Activated CD8-positive, alpha-beta memory T cell treated with anti-CD3 and anti-CD28 coated beads, Interleukin-2, amount 50 U/mL, for 24 hours (primary cell): ENCODE results near the gene FMNL2.

Experiments
- DNase-seq: peaks from one replicate; pipeline ENCODE4 v3.0.0-alpha.2; 2020; ENCODE audit errors: extremely low read depth

The FMNL2 gene

DNA sequence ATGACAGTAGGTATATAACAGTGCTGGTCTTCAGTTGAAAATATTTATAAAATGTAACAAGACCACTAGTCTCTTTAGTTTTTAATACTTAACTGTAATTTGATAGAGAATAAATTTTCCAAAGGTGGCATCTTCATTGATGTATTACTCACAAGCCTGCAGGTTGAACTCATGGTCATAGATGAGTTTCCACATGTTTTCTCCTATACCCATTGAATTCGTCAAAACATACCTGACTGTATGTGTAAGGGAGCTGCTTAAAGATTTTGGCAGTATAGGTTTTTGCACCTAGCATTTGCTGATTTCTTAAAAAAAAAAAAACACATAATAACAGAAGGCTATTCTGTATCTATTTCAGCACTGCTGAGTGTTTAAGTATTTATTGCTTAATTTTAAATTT is 112.9 kb downstream of the FMNL2 start:
- no peak for DNase-seq

DNA sequence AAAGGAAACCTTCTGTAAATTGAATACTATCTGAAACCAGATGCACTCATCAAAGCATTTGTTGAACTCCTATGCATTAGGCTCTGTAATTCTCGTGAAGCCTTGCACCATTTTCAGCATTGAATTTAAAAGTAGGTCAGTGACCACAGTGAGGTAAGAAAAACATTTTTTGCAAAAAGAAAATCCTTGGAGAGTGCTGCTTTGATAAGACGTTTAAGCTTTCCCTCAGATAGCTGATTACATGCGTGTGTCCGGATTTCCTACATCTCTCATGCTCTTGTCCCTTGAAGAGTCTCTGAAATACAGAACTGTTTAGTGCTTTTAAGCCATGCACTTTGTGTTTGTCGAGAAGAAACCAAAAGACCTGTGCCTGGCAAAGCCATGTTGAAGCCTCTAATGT is 113.6 kb downstream of the FMNL2 start:
- DNase-seq: no peak

DNA sequence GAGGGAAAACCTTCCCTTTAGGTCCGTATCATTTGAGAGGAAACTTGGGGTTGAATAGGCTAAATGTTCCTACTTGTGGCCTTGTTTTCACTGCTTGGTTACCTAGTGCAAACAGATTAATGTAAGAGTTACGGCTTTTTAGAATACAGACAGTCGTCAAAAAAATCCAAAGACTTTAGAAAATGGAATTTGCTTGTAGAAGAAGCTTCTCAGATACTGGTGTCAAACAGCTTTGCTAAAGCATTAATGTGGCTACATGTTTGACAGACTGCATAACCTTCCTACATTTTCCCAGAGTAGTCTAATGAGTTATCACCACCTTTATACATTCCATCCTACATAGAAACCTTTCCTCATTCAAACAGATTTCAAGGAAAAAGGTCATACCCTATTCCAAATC is 114.6 kb downstream of the FMNL2 start:
- DNase-seq: no peak

DNA sequence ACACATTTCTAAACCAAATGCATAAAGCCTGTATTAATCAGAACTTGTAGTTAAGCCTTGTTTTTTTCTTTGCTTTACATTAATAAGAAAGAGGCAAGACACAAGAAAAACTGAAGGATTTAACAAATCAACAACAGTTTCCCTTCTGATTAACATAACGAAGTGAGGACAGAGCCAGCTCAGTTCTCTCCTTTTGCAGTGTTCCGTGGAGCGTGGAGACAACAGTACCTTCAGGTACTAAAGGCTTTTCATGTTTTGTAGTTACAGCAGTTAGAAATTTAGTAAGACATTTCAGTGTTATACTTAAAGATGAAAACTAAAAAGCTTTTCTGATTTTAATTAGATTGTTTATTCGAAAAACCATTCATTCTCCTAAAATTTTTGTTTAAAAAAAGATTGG is 115.2 kb downstream of the FMNL2 start:
- DNase-seq: no peak

DNA sequence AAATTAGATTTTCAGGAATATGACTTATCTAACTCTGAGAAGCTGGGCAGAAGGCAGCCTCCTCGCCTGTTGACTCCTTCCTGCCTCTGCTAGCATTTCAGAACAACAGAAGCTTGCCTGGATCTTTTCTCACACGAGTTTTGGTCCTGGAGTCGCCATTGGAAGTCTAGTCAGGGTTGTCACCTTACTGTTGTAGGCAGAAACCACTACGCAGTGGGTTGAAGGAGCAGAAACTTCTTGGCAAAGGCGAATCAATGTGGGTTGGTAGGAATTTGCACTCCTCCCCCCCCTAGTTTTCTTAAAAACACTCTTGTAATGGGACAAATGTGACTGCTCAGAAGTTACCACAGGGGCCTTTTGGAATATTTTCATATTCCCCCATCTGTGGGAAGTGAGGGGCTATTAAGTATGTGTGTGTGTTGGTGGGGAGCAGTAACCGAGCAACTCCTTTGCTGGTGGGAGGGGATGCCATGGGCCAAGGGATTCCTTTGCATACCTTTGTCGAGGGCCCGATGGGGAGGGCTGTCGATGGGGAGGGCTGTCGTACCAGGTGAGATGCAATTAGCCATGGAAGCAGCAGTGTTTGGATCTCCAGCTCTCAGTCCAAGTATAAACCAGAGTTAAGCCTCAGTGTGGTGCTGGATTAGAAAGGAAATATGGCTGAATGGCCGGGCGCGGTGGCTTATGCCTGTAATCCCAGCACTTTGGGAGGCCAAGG is 117.4 kb downstream of the FMNL2 start:
- no peak for DNase-seq

DNA sequence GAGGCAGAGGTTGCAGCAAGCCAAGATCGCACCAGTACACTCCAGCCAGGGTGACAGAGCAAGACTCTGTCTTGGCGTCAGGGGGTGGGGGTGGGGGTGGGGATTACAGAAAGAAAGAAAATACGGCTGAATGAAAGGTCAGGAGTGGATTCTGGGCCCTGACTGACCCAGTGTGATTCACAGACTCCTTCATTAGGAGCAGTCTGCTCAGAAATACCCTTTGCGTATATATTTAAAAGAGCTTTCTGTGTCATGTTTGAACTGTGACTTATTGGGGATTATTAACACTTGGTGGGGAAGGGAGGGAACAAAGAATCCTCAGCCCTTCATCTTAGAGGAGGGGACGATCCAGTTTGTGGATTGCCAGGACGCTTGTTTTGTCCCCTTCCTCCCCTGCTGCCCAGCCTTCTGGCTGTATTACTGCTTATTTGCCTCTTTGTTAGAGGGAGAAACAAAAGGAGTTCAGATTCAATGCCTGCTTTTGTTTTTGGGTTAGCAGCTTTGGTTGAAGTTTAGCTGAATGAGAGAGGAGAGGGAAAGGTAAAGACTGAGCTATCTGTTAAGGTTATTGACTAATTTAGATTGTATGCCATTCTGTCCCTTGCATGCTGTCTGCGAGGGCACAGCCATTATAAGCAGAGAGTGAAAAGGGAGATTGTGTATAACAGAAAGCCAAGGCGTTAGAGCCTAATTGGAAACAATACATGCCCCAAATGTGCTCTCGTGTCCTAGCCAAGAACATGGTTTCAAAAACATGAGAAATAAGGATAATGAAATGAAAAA is 118.3 kb downstream of the FMNL2 start:
- no peak for DNase-seq

DNA sequence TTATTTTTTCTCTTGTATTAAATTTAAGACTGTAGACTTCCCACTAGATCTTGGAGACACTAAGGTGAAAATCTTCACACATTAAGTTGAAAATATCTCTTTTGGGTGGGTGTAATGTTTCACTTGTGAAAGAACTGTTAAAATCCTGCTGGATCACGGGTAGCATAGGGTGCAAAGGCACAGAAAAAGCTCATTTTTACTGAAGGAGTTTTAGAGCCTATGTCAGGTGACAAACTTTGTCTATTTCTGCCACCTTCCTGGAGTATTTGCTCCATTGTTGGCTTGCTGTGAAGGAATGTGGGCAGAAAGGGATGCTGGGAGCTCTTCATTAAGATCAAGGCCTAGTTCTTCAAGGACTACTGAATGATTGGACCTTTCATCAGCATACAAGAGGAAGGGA is 119.4 kb downstream of the FMNL2 start:
- no peak for DNase-seq

DNA sequence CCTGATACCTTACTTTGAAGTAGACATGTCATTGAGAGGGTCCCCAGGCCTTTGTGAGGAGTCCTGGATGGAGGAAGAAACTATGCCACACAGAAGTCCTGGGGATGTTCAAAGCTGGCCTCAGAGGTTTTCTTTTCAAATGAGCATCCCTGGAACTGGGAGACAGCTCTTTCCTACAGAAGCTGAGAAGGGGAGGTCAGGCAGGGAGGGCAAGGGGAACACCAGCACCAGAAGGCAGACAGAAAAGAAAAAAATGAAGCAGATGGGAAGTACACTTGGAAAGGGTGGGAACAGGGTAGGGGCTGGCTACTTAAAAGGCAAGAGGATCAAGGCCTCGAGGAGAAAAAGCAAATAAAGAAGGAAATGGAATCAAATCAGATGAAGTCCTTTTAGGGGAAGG is 120.0 kb downstream of the FMNL2 start:
- DNase-seq: no peak

DNA sequence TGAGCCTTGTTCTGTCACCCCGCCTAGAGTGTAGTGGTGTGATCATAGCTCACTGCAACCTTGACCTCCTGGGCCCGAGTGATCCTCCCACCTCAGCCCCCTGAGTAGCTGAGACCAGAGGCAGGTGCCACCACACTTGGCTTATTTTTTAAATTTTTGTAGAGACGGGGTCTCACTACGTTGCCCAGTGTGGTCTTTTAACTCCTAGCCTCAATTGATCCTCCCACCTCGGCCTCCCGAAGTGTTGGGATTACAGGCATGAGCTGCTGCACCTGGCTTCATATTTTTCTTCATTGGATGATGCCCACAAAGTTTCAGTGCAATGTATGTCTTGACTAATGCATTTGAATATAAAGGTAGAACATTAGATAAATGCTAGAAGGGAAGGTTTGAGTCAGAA is 120.8 kb downstream of the FMNL2 start:
- DNase-seq: no peak

DNA sequence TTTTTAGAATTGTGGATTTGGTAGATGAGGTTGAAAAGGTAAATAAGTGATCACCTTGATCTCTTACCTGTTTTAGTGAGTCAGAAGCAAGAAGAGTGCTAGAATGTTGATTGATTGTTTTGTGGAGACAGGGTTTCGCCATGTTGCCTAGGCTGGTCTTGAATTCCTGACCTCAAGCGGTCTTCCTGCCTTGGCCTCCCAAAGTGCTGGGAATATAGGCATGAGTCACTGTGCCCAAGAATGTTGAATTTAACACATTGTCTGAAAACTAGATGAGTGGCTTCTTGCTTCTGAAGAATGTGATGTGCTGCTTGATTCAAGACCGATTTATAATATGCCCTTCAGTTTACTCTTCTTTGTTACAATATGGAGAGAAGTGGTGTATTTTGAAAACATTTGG is 121.3 kb downstream of the FMNL2 start:
- DNase-seq: no peak

DNA sequence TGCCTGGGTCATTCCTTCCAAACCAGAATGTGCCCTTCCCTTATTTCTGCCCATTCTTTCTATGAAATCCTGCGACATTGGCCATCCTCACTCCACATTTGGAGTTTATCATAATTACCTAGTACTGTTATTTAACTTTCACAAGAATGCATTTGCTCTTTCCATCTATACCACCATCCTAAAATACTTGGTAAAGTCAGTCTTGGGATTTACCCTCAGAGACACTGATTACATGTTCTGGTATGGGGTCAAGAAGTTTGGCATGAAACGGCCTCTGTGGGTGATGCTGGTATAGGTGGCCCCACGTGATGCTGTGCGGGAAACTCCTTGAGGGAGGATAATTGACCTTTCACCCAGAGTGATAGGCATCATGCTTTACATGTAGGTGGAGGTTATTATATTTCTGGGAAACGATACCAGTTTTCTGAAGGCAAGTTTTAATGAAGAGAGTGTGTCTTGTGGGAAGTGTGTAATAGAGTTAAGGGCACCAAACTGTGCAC is 123.5 kb downstream of the FMNL2 start:
- no peak for DNase-seq

DNA sequence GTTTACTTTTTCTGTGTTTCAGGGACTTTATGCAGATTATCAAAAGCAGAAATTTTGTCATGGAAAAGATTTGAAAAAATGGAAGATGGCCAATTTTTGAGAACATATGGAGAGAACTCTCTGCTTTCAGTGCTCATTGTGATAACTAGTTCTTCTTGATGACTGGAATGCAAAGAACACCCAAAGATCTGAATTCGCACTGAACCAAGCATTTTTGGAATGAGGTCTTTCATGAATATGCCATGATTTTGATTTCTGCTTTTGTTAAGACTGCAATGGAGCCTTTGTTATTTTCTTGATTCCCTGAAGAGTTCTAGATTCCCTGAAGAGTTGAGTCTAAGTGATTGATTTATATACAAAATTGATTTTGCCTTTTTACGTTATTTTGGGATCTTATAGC is 124.1 kb downstream of the FMNL2 start:
- DNase-seq: no peak

DNA sequence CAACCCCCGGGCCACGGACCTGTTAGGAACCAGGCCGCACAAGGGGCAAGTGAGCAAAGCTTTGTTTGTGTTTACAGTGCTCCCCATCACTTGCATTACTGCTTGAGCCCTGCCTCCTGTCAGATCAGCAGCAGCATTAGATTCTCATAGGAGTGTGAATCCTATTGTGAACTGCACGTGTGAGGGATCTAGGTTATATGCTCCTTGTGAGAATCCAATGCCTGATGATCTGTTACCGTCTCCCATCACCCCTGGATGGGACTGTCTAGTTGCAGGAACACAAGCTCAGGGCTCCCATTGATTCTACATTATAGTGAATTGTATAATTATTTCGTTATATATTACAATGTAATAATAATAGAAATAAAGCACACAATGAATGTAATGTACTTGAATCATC is 125.6 kb downstream of the FMNL2 start:
- DNase-seq: no peak

DNA sequence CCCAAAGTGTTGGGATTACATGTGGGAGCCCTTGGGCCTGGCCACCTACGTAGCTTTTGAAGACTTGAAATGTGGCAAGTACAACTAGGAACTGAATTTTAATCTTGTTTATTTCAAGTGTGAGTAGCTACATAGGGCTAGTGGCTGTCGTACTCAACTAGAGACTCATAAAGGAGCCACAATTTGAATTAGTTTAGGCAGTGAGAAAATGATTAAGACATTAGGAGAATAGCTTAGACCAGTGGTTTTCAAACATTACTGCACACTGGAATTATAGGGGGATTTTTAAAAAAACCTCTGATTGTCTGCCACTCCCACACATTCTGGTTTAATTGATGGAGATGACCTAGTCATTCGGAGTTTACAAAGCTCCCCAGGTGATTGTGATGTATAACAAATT is 127.1 kb downstream of the FMNL2 start:
- DNase-seq: no peak

DNA sequence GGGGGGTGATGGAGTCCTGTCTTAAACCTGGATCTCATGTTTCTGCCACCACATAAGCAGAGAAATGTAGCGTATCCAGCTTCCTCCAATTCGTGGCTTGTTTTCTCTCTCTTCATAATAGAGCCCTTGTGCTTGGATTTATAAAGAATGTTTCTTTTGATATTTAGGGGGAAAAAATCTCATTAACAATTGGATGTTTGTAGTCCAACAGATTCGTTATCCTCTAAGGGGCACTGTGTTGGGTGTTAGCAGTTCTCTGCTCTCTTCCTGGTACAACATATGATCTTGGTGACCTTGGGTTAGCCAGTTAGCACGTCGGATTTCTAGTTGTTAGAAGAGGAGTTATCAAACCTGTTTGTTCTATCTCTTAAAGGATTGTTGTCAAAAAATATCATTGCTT is 127.8 kb downstream of the FMNL2 start:
- DNase-seq: no peak

DNA sequence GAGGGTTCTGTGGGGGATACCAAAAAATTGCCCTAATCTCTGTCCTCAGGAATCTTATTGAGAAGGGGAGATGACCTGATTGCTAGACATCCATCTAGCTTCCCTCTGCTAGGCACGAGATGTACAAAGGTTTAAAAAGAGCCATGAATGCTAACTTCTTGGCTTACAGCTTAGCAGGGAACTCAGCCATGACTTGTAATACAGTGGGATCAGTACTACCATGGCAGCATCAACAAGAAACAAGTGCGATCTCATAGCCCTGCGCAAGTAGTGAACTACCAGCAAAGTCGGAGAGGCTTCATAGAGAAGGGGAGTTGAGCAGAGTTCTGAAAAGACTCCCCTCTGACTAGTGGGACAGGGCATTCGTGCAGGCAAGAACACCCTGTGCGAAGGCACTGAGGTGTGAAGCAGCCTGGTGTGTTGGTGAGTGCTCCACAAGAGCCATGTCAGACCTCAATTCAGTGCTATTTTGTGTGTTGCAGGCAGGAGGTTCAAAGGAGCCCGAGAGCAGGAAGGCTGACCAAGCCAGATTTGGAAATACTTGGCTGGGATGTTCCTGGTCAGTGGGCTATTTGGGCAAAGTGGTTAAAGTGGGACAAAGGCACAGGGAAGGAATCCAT is 130.0 kb downstream of the FMNL2 start:
- no peak for DNase-seq

DNA sequence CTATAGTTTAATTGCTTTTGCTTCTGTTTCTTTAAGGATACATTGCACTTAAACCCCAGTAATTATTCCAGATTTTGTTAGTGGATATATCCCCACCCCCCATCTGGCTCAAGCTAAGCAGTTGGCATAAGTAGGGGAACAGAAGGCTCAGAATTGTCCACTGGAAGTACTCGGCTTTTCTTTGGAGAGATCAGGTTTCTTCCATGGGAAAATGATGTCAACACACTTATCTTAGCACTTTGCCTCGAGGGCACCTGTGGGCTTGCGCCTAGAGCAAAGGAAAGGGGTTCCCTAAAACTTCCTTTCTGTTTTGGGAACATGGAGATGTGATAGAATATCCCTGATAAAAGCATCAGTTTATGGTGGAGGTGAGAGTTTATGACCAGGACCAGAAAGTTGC is 130.6 kb downstream of the FMNL2 start:
- no peak for DNase-seq

DNA sequence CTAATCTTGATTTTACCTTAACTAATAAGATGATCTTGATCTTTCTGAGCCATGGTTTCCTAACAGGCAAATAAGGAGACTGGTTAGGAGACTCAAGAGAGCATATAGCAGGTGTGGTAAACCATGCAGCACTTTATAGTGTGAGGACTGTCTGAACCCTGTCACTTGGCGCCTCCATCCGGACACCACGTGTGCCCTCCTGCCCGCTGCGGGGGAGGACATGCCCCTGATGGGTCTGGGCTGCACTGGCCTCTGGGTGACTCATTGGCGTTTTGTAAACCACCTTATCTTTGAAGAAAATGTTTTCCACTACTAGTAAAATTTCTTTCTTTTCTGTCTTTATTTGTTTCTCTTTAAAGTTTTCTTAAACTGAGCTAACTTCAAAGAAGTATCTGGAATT is 131.1 kb downstream of the FMNL2 start:
- no peak for DNase-seq

DNA sequence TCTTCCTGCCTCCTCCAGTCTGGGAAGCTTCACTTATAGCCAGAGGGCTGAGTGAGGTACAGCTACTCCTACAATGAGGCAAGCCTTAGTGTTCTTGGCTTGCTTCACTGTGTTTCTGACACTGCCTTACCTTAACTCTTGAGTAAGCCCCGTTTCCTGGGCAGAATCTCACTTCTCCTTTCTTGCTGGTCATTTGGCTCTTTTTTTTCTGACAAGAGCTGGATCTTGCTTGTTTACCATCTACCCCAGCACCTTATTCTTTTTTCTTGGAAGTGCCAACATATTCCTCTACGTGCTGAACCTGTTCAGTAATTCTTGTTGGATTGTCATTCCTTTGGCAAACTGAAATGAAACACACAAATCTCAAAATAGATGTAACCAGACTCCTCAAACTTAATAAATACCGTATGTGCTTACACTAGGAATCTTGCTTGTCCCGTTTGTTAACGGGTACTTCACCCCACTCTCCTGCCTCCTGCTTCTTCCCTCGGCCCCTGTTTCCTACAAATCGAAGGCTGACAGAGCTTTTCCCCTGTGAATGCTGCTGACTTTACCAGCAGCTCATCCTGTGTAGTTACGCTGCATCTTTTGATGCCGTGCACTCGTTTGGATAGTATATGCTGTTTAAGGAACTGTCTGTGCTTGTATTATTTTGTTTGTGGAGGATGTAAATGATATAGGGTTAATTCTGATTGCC is 132.2 kb downstream of the FMNL2 start:
- no peak for DNase-seq

DNA sequence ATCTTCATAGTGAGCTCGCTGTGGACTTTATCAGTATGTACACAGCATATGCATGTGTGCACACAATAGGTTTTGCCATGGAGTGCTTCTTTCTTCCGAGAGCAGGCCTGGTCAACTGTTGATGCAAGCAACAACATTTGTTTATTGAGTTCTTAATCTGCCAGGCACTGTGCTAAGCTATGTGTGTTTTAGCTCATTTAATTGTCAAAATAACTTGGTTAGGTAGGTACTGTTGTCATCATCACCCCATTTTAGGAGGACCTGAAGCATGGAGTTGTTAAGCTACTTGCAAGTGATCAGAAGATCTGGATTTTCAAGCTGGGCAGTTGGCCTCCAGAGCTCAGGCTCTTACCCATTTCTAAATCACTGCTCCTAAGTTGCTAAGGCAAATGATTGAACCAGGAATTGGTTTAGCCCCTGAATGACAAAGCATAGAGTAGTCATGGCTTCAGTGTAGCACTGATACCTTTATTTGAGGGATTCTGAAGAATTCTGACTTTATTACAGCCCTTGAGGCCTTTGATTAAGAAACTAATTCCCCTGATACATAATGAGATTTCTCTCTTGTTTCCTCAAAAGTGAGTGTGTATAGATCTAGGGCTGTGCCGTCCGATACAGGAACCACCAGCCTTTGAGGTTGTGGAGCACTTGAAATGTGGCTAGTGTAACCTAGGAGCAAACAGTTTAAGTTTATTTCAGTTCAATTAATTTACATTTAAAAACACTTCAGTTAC is 132.9 kb downstream of the FMNL2 start:
- DNase-seq: no peak

DNA sequence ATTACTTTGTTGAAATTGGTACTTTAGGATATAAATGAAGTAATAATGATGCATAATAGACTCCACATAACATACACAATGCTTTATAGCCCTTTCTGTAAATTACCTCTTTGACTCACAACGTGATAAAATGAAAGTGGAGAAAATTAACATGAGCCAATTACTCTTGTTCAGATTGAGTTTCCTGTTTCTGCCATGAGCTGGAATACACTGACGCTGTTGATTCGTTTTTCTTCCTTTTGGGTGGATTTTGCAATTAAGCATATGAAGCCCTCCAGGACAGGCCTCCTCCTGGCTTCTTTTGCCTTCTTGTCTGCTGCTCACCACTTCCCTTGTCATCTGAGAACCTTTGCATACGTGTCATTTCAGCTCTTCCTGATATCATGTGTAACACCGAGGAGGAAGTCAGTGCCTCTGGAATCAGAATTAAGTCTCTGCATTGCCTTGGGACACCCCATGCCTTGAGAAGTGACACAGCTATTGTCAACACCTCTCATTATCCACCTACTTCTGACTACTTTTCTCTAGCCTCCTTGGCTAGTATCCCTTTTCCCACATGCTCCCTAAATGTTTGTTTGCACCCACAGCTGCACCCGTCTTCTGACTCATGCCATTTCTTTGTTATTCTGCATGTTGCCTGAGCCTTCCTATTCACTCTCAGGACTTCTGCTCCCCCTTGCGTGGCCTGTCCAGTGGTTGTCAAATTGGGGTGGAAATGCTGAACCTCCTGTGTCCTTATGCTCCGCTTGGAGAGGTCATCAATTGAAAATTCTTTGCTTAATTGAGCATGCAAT is 134.1 kb downstream of the FMNL2 start:
- no peak for DNase-seq
